Smooth muscle cell (in vitro differentiated cells): ENCODE results near the gene L1TD1. TPM values are rescaled to one million over a fixed set of nuclear protein-coding genes. Genes with fewer than 3 reads are reported as not detected.

Experiments
- DNase-seq: peaks from one replicate; lab custom pipeline; 2025; ENCODE audit not compliant: unreplicated experiment; lab: John Stamatoyannopoulos, UW
- H2AFZ ChIP-seq: fragments of 200-600 bp; sonication (generic); 2 replicates; pipeline ENCODE4 v1.6.0; 2016; ENCODE audit warnings: antibody characterized with exemption, low read depth, mild to moderate bottlenecking
- H3F3A ChIP-seq: fragments of 200-600 bp; sonication (generic); 2 replicates; pipeline ENCODE4 v1.6.0; 2017; ENCODE audit warnings: antibody characterized with exemption, low read depth
- H3K27ac ChIP-seq: fragments of 200-600 bp; sonication (generic); 2 replicates; pipeline ENCODE4 v1.5.1; 2016; ENCODE audit warnings: low read depth, mild to moderate bottlenecking
- H3K27me3 ChIP-seq: fragments of 200-600 bp; sonication (generic); 2 replicates; pipeline ENCODE4 v1.6.1; 2016; ENCODE audit warnings: low read depth, mild to moderate bottlenecking
- H3K36me3 ChIP-seq: fragments of 200-600 bp; sonication (generic); 2 replicates; pipeline ENCODE4 v1.5.1; 2016; ENCODE audit warnings: low read depth
- H3K4me1 ChIP-seq: fragments of 200-600 bp; sonication (generic); 2 replicates; pipeline ENCODE4 v1.5.1; 2016; ENCODE audit warnings: low read depth
- H3K4me2 ChIP-seq: fragments of 200-600 bp; sonication (generic); 2 replicates; pipeline ENCODE4 v1.6.0; 2016; ENCODE audit warnings: mild to moderate bottlenecking
- H3K4me3 ChIP-seq: fragments of 200-600 bp; sonication (generic); 2 replicates; pipeline ENCODE4 v1.5.1; 2016; ENCODE audit warnings: mild to moderate bottlenecking
- H3K79me2 ChIP-seq: fragments of 200-600 bp; sonication (generic); 2 replicates; pipeline ENCODE4 v1.6.0; 2016; ENCODE audit warnings: low read depth, mild to moderate bottlenecking
- H3K9ac ChIP-seq: fragments of 200-600 bp; sonication (generic); 2 replicates; pipeline ENCODE4 v1.6.0; 2016; ENCODE audit warnings: low read depth
- H3K9me3 ChIP-seq: fragments of 200-600 bp; sonication (generic); replicated peaks from 2 replicates; pipeline ENCODE4 v1.5.1; 2016; ENCODE audit warnings: low read depth
- H4K20me1 ChIP-seq: fragments of 200-600 bp; sonication (generic); 2 replicates; pipeline ENCODE4 v1.6.0; 2016; ENCODE audit warnings: low read depth
- WGBS: methylation state at CpG from one replicate; pipeline ENCODE4 v1.1.7; 2016; ENCODE audit warnings: low lambda C conversion rate; 5-methylcytosine and 5-hydroxymethylcytosine counted together
- polyA plus RNA-seq: library from polyadenylated mRNA; unstranded; fragments of >200 nt; fragmentation: Nextera tagmentation; extraction: Ambion mirVana; gene quantifications from 2 replicates; pipeline ENCODE4 v1.2.1, GENCODE V29; 2016
- total RNA-seq: library from RNA; depleted of rRNA; stranded (reverse); fragments of >200 nt; gene quantifications from 2 replicates; pipeline ENCODE4 v1.2.3, GENCODE V29; 2014
- TF ChIP-seq, protein P1 (sequence below): fragments of 200-600 bp; sonication (generic); IDR thresholded peaks from 2 replicates; pipeline ENCODE4 v1.5.1; 2017; ENCODE audit warnings: borderline replicate concordance, mild to moderate bottlenecking, antibody characterized with exemption; ENCODE audit not compliant: insufficient read depth, poor library complexity, severe bottlenecking

L1TD1 gene
- total and polyA plus RNA-seq, 2 experiments from 2014 or later = 0.41 to 2.7 TPM

DNA sequence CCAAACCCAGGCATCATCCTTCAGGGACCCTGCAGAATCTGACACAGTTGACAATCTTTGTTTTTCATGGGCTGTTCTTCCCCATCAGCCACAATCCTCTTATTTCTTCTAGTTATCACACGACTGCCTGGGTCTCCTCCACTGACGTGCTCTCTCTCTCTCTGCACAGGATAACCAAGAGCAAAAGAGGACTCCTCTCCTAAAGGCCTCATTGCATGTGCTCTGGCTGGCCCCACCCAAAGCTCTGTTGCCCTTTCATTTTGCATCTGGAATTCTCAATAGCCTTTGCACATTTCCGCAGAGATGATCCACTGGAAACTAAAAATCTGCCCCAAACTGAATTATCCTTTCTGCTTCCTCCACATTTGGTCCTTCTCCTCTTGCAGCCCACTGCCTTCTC lies 66.0 kb downstream of the L1TD1 start:
- H3K27ac ChIP-seq = no peak overlapping the region
- peaks cover 13% of the 10 kb centered on the region for H3K36me3 ChIP-seq
- H3K79me2 ChIP-seq = no peaks in the 10 kb centered on the region
- H3F3A ChIP-seq = no peaks in the 10 kb centered on the region
- peaks cover 87% of the 10 kb centered on the region for H4K20me1 ChIP-seq
- no peak overlapping the region for H3K4me3 ChIP-seq
- H3K9ac ChIP-seq = no peak overlapping the region
- no peak overlapping the region for H3K4me2 ChIP-seq
- TF ChIP-seq, protein P1, sequence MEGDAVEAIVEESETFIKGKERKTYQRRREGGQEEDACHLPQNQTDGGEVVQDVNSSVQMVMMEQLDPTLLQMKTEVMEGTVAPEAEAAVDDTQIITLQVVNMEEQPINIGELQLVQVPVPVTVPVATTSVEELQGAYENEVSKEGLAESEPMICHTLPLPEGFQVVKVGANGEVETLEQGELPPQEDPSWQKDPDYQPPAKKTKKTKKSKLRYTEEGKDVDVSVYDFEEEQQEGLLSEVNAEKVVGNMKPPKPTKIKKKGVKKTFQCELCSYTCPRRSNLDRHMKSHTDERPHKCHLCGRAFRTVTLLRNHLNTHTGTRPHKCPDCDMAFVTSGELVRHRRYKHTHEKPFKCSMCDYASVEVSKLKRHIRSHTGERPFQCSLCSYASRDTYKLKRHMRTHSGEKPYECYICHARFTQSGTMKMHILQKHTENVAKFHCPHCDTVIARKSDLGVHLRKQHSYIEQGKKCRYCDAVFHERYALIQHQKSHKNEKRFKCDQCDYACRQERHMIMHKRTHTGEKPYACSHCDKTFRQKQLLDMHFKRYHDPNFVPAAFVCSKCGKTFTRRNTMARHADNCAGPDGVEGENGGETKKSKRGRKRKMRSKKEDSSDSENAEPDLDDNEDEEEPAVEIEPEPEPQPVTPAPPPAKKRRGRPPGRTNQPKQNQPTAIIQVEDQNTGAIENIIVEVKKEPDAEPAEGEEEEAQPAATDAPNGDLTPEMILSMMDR = no peak
- no peaks in the 10 kb centered on the region for H3K4me1 ChIP-seq
- WGBS = 95% methylated on average over 3 of the region's 3 CpGs
- no peak for DNase-seq
- H3K27me3 ChIP-seq = no peaks in the 10 kb centered on the region
- H3K9me3 ChIP-seq = no peaks in the 10 kb centered on the region
- no peak overlapping the region for H2AFZ ChIP-seq

Other genes with a start within 250 kb of the L1TD1 start
- gene KANK4, start 124.6 kb downstream of the L1TD1 start, total RNA-seq = 69.2 and 74.3 TPM in 2 replicates
- 72.4 and 77.8 TPM in 2 replicates for gene KANK4, start 124.6 kb downstream of the L1TD1 start, polyA plus RNA-seq
- gene USP1, start 242.2 kb downstream of the L1TD1 start, total RNA-seq = 22.1 TPM in 2 replicates
- gene USP1, start 242.2 kb downstream of the L1TD1 start, polyA plus RNA-seq = 11.2 and 11.9 TPM in 2 replicates